HG03175 (cell line): ENCODE results near the gene HACD4.
A peak's percentile ranks its signal among the peaks of the same experiment; 100 is the strongest.

ENCODE experiments used
- ATAC-seq: cut with Tn5 transposase; IDR thresholded peaks from one replicate; pipeline ENCODE4 v1.9.1; 2021; ENCODE audit warnings: mild to moderate bottlenecking, moderate library complexity; ENCODE audit not compliant: unreplicated experiment

Gene HACD4, protein sequence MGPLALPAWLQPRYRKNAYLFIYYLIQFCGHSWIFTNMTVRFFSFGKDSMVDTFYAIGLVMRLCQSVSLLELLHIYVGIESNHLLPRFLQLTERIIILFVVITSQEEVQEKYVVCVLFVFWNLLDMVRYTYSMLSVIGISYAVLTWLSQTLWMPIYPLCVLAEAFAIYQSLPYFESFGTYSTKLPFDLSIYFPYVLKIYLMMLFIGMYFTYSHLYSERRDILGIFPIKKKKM

GRCh38 chr9:21031091-21031807, at the start of gene HACD4:
TSS of gene HACD4 (minus strand) at chr9:21031640. CDS start at chr9:21031590, 50 bp downstream.
- peak; percentile 70 for ATAC-seq

DNA sequence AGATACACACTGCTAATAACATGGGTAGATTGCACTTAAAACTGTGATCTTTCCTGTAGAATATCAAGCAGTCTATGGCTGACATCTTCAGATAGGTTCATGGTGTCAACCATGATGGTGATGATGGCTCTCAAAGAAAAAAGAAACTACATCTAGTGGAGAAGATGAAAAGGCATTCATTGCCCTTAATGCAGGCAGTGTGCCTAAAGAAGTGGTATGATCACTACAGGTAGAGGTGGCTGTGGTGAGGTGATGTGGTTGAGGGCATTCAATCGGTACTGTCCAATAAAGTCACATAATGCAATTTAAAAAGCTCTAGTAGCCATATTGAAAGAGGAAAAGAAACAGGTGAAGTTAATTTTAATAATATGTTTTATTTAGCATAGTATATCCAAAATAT, 49.4 kb upstream of the HACD4 start:
- no peak for ATAC-seq

GRCh38 chr9:21078702-21079101, 47.3 kb upstream of the HACD4 start:
- ATAC-seq, result no peak

DNA sequence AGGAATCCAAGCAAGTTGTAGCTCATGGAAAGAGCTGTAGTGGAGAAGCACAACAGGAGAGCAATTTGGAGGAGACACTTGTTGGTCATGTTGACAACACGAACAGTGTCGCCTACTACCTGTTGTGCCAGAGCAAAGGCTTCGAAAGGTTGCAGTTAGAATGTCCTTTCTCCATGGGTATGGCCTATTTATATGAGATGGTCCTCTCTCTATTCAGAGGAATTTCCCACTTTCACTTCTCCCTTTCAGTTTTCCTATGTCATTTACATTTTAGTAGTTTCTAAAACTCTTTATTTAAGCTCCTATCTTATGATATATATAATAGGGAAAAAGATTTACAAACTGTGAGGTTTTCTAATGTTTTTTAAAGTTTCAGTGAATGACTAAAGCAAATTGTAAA, 46.3 kb upstream of the HACD4 start, which contains the start of gene IFNB1:
TSS of gene IFNB1 (minus strand) at position 162 of the 400 bp plus-strand sequence. CDS start at position 89, 73 bp downstream.
- no peak for ATAC-seq

- no peak for ATAC-seq
Observed at GRCh38 chr9:21075484-21075883, 44.0 kb upstream of the HACD4 start.

GRCh38 chr9:21070906-21071305, 39.5 kb upstream of the HACD4 start:
- no peak for ATAC-seq

DNA sequence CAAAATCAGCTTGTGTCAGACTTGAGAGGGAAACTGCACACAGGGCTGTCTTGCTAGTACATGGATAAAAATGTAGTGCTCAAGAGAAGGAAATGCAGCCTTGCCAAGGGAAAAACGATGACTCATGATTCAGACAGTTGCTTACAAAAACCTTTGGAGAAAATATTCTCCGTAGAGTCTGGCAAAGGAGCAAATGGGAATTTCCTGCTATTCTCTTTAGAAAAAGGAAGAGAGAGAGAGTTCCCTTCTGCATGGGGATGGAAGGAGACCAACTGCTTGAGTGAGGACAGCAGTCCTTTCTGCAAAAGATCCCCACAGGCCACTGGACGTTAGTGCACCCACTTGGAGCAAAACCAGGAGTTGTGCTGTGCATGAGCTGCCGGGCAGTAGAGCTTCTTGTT, 38.7 kb upstream of the HACD4 start:
- ATAC-seq, result no peak

DNA sequence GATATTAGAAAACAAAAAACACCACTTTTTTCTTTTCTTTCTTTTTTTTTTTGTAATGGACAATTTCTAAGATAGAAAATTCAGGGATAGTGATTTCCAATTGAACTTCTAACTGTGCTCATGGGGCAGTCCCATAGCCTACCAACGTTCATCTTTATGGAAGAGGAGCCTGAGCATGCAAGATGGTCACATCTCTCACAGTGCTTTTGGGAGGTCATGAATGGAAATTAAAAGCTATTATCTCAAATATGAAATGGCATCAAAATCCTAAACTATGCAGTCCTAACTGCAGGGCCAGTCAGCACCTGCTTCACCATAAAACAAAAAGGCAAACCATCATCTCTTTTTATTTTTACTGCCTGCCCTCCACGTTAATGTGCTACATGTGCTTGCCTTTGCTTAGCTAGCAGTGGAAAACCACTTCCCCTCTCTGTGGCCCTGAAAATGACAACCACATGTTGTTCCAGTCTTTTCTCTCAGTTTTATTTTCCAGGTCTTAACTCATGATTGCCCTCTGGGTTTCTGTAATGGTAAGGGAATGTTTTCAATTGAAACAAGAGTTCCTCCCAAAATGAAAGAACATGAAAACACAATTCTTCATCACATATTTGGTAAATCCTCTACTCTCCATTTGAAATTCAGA, 29.6 kb upstream of the HACD4 start:
- peak; percentile 57 for ATAC-seq

DNA sequence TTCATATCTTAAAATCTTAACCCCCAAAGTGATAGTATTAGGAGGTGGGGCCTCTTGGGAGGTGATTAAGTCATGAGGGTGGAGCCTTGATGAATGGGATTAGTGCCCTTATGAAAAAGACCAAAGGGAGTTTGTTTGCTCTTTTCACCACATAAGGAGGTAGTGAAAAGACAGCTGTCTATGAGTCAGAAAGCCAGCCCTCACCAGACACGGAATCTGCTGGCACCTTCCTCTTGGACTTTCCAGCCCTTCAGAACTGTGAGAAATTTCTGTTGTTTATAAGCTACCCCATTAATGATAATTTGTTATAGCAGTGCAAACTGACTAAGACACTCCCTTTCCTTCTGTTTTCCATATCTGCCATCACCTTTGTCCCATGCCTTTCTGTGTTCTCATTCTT, 25.5 kb upstream of the HACD4 start:
- no peak for ATAC-seq

- ATAC-seq, result no peak
Observed at GRCh38 chr9:21053851-21054250, 22.4 kb upstream of the HACD4 start.

DNA sequence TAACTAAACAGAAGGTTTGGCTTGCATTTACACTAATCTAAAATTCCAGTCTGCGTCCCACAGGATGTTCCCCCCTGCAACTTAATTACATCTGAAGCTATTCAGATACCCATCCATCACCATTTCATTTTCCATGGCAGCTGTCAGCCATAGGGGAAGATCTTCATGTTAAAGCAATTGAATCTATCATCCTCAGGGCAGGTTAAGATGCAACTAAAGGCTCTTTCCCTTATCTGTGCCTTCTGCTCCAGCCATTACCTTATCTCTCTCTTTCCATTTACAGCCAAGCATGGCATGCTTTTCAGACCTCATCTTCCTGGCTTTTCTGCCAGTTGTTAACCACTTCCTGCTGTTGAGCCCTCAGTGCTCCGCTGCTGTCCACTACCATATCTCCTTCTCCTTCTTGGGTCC, 15.8 kb upstream of the HACD4 start:
- ATAC-seq, result no peak

DNA sequence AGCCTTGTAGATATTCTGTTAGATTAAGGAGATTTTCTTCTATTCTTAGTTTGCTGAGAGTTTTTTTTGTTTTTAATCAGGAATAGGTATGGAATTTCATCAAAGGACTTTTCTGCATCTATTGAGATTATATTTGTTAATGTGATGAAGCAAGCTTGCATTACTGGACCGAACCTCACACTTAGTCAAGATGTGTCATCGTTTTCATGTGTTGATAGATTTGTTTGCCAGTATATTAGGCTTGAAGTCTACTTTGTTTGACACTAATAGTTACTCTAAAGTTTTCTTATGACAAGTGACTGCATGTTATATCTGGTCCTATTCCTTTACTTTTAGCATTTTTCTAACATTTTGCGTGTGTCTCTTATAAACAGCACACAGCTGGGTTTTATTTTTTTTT, 12.4 kb upstream of the HACD4 start:
- ATAC-seq, result no peak

GRCh38 chr9:21042466-21042865, 11.0 kb upstream of the HACD4 start:
- no peak for ATAC-seq

DNA sequence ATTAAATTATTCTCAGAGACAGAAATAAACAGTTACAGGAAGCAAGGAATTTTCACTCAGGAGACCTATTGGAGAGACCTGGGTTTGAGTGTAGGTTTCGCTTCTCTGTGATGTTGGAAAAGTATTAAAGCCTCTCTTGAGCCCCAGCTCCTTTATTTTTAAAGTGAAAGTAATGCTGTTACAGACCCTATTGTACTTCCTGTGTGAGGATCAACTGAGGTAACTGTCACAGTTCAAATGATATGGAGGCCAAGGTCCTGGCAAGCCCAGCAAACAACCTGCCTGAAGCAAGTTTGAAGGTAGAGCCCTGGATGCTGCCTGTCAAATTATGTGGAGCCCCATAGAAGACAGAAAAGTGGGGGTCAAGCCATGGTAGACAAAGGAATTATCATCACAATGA, 7.9 kb upstream of the HACD4 start:
- ATAC-seq, result no peak

DNA sequence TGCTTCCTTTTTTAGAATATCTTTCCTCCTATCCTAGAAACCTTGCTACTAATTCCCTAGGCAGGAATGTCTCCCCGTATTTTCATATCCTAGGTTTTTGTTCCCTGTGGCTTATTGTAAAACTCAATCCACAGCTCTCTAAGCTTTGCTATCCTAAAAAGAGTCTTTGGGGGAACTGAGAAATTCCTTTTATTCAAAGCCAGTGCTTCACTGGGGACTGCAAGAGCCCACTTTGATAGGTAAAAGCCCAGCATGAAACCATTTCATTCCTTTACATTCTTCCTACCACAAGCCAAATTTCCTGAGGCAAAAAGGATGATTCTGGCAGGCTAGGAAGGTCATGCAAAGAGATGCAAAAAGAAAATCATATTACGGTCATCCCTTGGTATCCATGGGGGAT, 5.8 kb upstream of the HACD4 start:
- no peak for ATAC-seq

DNA sequence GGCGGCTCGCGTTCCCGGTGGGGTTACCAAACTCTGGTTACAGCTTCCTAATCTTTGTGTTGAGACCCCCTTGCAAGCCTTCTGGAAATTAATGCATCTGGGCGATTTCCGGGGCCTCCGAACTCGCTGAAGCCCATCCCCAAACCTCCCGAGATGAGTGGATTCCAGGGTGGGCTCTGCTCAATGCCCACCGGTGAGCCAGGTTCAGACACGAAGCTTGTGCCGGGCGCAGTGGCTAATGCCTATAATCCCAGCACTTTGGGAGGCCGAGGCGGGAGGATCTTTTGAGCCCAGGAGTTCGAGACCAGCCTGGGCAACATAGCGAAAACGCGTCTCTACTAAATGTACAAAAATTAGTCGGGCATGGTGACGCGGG, 356 bp upstream of the HACD4 start:
- ATAC-seq, result no peak

GRCh38 chr9:21030389-21031035, 928 bp downstream of the HACD4 start:
- ATAC-seq, result peak; percentile 83

GRCh38 chr9:21029661-21030060, 1.8 kb downstream of the HACD4 start:
- no peak for ATAC-seq

DNA sequence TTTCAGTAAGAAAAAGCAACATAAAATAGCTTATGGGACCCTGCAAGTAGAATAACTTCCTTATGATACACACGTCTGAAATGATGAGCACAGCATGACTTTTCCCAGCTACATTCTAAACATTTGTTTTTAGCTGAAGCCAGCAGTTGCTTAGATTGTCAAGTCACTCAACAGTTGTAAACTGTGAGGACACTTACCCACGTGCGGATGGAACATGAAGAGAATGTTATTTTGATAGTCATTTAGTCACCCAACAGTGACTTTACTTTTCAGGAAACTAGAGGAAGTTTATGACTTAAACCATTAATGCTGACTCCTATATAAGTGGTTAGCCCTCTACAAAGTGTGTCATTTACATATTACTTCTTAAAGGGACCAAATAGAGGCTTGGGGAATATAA, 3.0 kb downstream of the HACD4 start:
- no peak for ATAC-seq

DNA sequence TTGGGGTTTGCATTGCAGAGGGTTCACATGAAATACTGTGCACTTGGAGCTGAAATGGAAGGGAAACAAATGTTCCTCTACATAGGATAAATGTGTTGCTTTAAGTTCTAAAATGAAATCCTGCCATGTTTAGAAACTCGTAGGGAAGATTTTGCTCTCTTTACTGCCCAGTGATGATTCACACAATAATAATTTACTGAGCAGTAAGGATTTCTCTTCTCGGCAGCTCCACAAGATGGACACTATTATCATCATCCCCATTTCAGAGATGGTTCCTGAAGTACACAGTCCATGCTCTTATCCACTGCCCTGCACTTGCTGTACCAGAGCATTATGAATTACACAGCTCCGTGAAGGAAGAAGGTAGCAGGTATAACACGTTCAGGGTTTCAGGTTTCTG, 4.1 kb downstream of the HACD4 start:
- ATAC-seq, result no peak

DNA sequence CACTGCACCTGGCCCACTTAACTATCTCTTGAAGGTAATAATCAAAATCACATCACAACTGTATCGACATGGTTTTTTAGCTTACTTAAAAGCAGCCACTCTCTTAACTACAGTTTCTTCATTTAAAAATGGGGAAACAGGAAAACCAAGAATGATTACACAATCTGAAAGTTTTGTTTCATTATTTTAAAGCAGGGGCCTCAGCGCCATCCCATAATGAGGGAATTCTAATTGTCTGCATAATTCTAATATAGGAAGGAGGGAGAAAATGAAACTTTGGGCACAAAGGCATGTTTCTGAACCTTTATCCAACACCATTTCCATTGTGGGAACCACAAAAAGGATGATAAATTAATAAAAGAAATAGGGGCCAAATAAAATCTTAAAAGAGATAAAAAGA, 7.6 kb downstream of the HACD4 start:
- no peak for ATAC-seq

- no peak for ATAC-seq
Observed at GRCh38 chr9:21018177-21018576, 13.3 kb downstream of the HACD4 start.
